MCF 10A (cell line): ENCODE data around the gene DHX57. TPM values are rescaled to one million over a fixed set of nuclear protein-coding genes. Genes with fewer than 3 reads are reported as not detected.

Source experiments
- BruUV-seq: library from RNA; stranded (reverse); fragments of 400-500 nt; replicated peaks from 2 replicates; lab custom pipeline; 2021; lab: Mats Ljungman, UMichigan
- CTCF ChIA-PET: fragments of 300-600 bp; sonication (Branson Sonifier 250); formaldehyde crosslinking; extraction: SDS; loops from one replicate; lab custom pipeline; 2021; ENCODE audit warnings: antibody characterized with exemption, inconsistent platforms; lab: Yijun Ruan, JAX
- POLR2A ChIA-PET: fragments of 300-600, 350-650 bp; sonication (Branson Sonifier 250); formaldehyde crosslinking; extraction: SDS; loops from one replicate; lab custom pipeline; 2020; ENCODE audit warnings: antibody characterized with exemption, inconsistent platforms; lab: Yijun Ruan, JAX
- DNase-seq: peaks from one replicate; pipeline ENCODE4 v3.0.0-alpha.2; 2018; ENCODE audit not compliant: unreplicated experiment
- H3K27ac Mint-ChIP-seq: one replicate; pipeline ENCODE4 v1.8.0; 2022; ENCODE audit warnings: mild to moderate bottlenecking, low read depth, mixed read lengths; ENCODE audit not compliant: unreplicated experiment
- H3K27me3 Mint-ChIP-seq: one replicate; pipeline ENCODE4 v1.8.0; 2022; ENCODE audit warnings: mixed read lengths; ENCODE audit not compliant: insufficient read depth, unreplicated experiment
- H3K36me3 Mint-ChIP-seq: one replicate; pipeline ENCODE4 v1.8.0; 2022; ENCODE audit warnings: mild to moderate bottlenecking, moderate library complexity, mixed read lengths; ENCODE audit not compliant: insufficient read depth, unreplicated experiment
- H3K4me1 Mint-ChIP-seq: one replicate; pipeline ENCODE4 v1.8.0; 2022; ENCODE audit warnings: mixed read lengths; ENCODE audit not compliant: insufficient read depth, unreplicated experiment
- H3K4me3 Mint-ChIP-seq: one replicate; pipeline ENCODE4 v1.8.0; 2022; ENCODE audit warnings: mild to moderate bottlenecking, moderate library complexity, mixed read lengths; ENCODE audit not compliant: unreplicated experiment
- H3K9me3 Mint-ChIP-seq: one replicate; pipeline ENCODE4 v1.8.0; 2022; ENCODE audit warnings: mixed read lengths; ENCODE audit not compliant: unreplicated experiment
- CTCF ChIP-seq: fragments of 200-600 bp; IDR thresholded peaks from one replicate; pipeline ENCODE4 v1.8.0; 2022; ENCODE audit warnings: antibody characterized with exemption, mild to moderate bottlenecking; ENCODE audit not compliant: unreplicated experiment
- intact Hi-C: fragments of 100-400 bp; cut with micrococcal nuclease; formaldehyde crosslinking; loops from 2 replicates; pipeline ENCODE4 v1.14.1; 2022
- total RNA-seq: library from RNA; stranded (reverse); gene quantifications from 2 replicates; pipeline ENCODE4 v1.2.3, GENCODE V29; 2022

DHX57 gene
- total RNA-seq, 1 experiment from 2014 or later, result 21.3 TPM

- no peak for TF ChIP-seq CTCF
- intact Hi-C loops, result loop anchor here (5.0 kb wide), 2 partner anchors 83 to 473 kb away; no protein-coding TSS in a partner anchor
- no peak for DNase-seq
- Mint-ChIP-seq H3K27ac (peak overlapping the region; percentile 42), H3K36me3 (peaks cover 20% of the 10 kb centered on the region), H3K9me3 (no peaks in the 10 kb centered on the region), H3K4me3 (peak overlapping the region; percentile 38), H3K4me1 (peaks cover 5% of the 10 kb centered on the region), H3K27me3 (no peaks in the 10 kb centered on the region)
- CTCF ChIA-PET, result no interaction called here
- no TSS peak for BruUV-seq
- POLR2A ChIA-PET, result interaction anchor here (0.9 kb wide), 1 partner anchor 14 kb away, joined by 3 read pairs; no protein-coding TSS in a partner anchor
These were observed 121.2 kb downstream of the DHX57 start for GRCh38 chr2:38754506-38754905.

- peaks cover 24% of the 10 kb centered on the region for H3K36me3 Mint-ChIP-seq
- DNase-seq, result no peak
- peaks cover 9% of the 10 kb centered on the region for H3K4me1 Mint-ChIP-seq
- intact Hi-C loops, result loop anchor here (5.0 kb wide), 2 partner anchors 83 to 473 kb away; no protein-coding TSS in a partner anchor
- no peaks in the 10 kb centered on the region for H3K9me3 Mint-ChIP-seq
- no TSS peak for BruUV-seq
- ChIA-PET CTCF (no interaction called here), POLR2A (no interaction called here)
- no peaks in the 10 kb centered on the region for H3K27me3 Mint-ChIP-seq
- peak overlapping the region; percentile 42 for H3K27ac Mint-ChIP-seq
- TF ChIP-seq CTCF, result no peak
- peak overlapping the region; percentile 38 for H3K4me3 Mint-ChIP-seq
These were observed 121.7 kb downstream of the DHX57 start for GRCh38 chr2:38754049-38754448.

- ChIA-PET CTCF (interaction anchor here (0.6 to 1.1 kb wide), 7 partner anchors 10 to 1353 kb away, joined by 3 to 4 read pairs (median 4); no protein-coding TSS in a partner anchor), POLR2A (interaction anchor here (0.6 to 3.0 kb wide), 78 partner anchors 8 to 1520 kb away, joined by 3 to 88 read pairs (median 5); partner anchors contain the start of genes ATL2, CEBPZ, DHX57 and GEMIN6)
- Mint-ChIP-seq H3K9me3 (no peaks in the 10 kb centered on the region), H3K27ac (peak overlapping the region; percentile 97), H3K36me3 (peaks cover 47% of the 10 kb centered on the region), H3K27me3 (no peaks in the 10 kb centered on the region), H3K4me3 (peak overlapping the region; percentile 90), H3K4me1 (peaks cover 28% of the 10 kb centered on the region)
- intact Hi-C loops, result loop anchor here (1.0 to 5.0 kb wide), 3 partner anchors 26 to 475 kb away; partner anchors contain the start of gene GEMIN6
- DNase-seq, result no peak
- TSS peak; percentile 27 for BruUV-seq
- no peak for TF ChIP-seq CTCF
These were observed 123.9 kb downstream of the DHX57 start for GRCh38 chr2:38751596-38752410.
